GM10266 (cell line): Measurements from ENCODE around the gene MARCHF3.
"Not testable (repeated sequence)": the region's sequence is repeated elsewhere in the genome, so short reads cannot be mapped to it uniquely, and the experiment has no call there.

Experiments
- DNase-seq: peaks from one replicate; pipeline ENCODE4 v3.0.0; 2012; ENCODE audit errors: extremely low spot score
- CTCF ChIP-seq: IDR thresholded peaks from 2 replicates; pipeline ENCODE4 v1.5.1; 2012; ENCODE audit warnings: mild to moderate bottlenecking, low read depth; ENCODE audit not compliant: control insufficient read depth, insufficient read depth; ENCODE audit errors: missing control alignments

MARCHF3 gene

DNA sequence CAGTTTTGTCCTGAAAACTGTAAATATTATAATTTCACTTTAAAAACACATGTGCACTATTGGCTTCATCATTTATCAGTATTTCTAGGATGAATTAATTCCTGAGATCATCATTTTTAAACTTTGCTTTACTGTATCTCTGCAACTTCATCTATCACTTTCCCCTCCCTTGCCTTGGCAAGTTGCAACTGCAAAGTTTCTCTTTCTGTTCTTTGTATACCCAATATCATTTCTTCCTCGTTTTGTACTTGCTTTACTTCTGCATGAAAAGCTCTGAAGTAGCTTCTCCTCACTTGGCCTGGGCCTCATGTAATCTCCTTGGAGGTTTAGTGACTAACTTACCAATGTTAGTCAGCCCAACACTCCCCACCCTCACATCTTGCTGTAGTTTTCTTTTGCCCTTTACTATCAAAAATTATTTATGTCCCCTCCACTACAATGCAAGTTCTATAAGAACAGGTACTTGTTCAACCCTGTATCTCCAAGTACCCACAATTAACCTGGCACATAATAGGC lies 30.2 kb upstream of the MARCHF3 start:
- TF ChIP-seq CTCF = no peak
- no peak for DNase-seq

DNA sequence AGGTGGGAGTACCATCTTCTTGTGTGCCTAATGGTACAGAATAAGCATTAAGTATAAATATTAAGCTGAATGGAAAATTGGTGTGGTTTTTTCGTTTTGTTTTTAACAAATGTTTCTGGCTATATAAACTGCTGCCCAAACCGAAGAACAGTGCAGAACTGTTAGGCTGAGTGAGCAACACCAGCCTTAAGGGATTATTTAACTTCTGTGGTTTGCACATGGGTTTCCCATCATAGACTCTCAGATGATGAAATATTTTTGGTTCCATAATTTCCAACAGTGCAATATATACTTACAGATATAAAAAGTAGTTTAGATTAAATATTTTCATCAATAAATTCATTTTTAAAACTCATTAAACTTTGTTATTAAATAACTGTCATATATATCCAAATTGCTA lies 26.5 kb upstream of the MARCHF3 start:
- no peak for TF ChIP-seq CTCF
- no peak for DNase-seq

DNA sequence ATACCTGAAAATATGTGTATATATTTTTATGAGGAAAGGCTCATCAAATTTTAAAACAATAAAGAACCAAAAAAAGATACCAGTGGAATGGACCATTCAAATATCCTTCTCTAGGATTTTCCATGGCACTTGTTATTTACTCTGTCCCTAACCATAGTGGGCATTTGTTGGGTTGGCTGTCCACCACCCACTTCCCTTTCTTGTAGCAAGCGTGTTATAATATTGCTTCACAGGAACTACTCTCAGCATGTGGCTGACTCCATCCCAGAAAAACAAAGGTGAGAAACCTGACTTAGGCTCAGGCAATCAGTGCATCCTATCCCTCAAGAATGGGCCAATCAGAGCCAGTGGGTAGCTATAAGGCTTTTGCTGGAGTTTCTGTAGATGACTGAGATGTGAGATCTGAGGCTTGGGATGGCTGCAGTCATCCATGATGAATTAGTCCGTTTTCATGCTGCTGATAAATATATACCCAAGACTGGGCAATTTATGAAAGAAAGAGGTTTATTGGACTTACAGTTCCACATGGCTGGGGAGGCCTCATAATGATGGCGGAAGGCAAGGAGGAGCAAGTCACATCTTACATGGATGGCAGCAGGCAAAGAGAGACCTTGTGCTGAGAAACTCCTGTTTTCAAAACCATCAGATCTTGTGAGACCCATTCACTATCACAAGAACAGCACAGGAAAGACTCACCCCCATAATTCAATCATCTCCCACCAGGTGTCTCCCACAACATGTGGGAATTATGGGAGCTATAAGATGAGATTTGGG lies 25.7 kb upstream of the MARCHF3 start:
- TF ChIP-seq CTCF = no peak
- DNase-seq = no peak

DNA sequence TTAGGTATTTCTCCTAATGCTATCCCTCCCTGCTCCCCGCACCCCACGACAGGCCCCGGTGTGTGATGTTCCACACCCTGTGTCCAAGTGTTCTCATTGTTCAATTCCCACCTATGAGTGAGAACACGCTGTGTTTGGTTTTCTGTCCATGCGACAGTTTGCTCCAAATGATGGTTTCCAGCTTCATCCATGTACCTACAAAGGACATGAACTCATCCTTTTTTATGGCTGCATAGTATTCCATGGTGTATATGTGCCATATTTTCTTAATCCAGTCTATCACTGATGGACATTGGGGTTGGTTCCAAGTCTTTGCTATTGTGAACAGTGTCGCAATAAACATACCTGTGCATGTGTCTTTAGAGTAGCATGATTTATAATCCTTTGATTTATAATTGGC lies 23.2 kb upstream of the MARCHF3 start:
- not testable (repeated sequence) for DNase-seq

- no peak for TF ChIP-seq CTCF
- DNase-seq = no peak
These were observed 22.7 kb upstream of the MARCHF3 start for GRCh38 chr5:127053049-127053448.

GRCh38 chr5:127051591-127051990 lies 21.2 kb upstream of the MARCHF3 start:
- no peak for DNase-seq
- no peak for TF ChIP-seq CTCF

- no peak for TF ChIP-seq CTCF
- no peak for DNase-seq
These were observed 16.1 kb upstream of the MARCHF3 start for GRCh38 chr5:127046343-127047072.
